Chondrocyte (in vitro differentiated cells): ENCODE results near the gene CYP39A1. TPM values are rescaled to one million over a fixed set of nuclear protein-coding genes. Genes with fewer than 3 reads are reported as not detected.

Source experiments
- DNase-seq: peaks from one replicate; pipeline ENCODE4 v3.0.0; 2021; ENCODE audit warnings: mixed read lengths, low spot score
- H3K27ac Mint-ChIP-seq: one replicate; pipeline ENCODE4 v1.8.0; 2021; ENCODE audit warnings: mild to moderate bottlenecking, moderate library complexity, mixed read lengths; ENCODE audit not compliant: unreplicated experiment
- H3K27me3 Mint-ChIP-seq: 2 replicates; pipeline ENCODE4 v1.8.0; 2021; ENCODE audit warnings: low read depth, mixed read lengths
- H3K36me3 Mint-ChIP-seq: 2 replicates; pipeline ENCODE4 v1.8.0; 2021; ENCODE audit warnings: low read depth, mixed read lengths
- H3K4me1 Mint-ChIP-seq: 2 replicates; pipeline ENCODE4 v1.8.0; 2021; ENCODE audit warnings: low read depth, mild to moderate bottlenecking, mixed read lengths
- H3K4me3 Mint-ChIP-seq: one replicate; pipeline ENCODE4 v1.8.0; 2021; ENCODE audit warnings: mild to moderate bottlenecking, moderate library complexity, mixed read lengths; ENCODE audit not compliant: unreplicated experiment
- H3K9me3 Mint-ChIP-seq: 2 replicates; pipeline ENCODE4 v1.8.0; 2021; ENCODE audit warnings: low read depth, mixed read lengths
- total RNA-seq: library from RNA; stranded (reverse); gene quantifications from 3 replicates; pipeline ENCODE4 v1.2.1, GENCODE V29; 2021
- TF ChIP-seq, protein P1 (sequence below): fragments of 200-600 bp; sonication (generic); IDR thresholded peaks from 2 replicates; pipeline ENCODE4 v1.5.0; 2021; ENCODE audit warnings: antibody characterized with exemption, mild to moderate bottlenecking, moderate library complexity

Gene CYP39A1
- total RNA-seq, 1 donor from 2014 or later: 0.62 TPM

DNA sequence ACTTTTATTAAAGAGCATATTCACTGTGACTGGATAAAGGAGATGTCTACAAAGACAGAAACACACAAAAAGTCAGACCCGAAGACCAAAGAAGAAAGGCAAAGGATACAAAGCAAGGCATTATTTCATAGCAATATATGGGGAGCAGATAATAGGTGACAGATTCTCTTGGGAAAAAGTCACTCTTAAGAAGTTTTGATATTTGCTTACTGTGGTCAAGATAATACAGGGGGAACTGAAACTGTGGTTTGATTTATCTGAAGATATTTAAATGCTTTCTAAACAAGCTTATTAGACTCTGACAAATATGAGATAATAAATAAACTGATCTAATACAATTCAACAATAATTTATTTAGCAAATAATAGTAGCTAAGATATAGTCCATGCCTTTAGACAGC, 14.7 kb downstream of the CYP39A1 start:
- Mint-ChIP-seq H3K27ac (no peak overlapping the region), H3K4me3 (no peak overlapping the region), H3K36me3 (no peaks in the 10 kb centered on the region), H3K4me1 (peaks cover 16% of the 10 kb centered on the region), H3K27me3 (no peaks in the 10 kb centered on the region), H3K9me3 (no peaks in the 10 kb centered on the region)
- TF ChIP-seq, protein P1, sequence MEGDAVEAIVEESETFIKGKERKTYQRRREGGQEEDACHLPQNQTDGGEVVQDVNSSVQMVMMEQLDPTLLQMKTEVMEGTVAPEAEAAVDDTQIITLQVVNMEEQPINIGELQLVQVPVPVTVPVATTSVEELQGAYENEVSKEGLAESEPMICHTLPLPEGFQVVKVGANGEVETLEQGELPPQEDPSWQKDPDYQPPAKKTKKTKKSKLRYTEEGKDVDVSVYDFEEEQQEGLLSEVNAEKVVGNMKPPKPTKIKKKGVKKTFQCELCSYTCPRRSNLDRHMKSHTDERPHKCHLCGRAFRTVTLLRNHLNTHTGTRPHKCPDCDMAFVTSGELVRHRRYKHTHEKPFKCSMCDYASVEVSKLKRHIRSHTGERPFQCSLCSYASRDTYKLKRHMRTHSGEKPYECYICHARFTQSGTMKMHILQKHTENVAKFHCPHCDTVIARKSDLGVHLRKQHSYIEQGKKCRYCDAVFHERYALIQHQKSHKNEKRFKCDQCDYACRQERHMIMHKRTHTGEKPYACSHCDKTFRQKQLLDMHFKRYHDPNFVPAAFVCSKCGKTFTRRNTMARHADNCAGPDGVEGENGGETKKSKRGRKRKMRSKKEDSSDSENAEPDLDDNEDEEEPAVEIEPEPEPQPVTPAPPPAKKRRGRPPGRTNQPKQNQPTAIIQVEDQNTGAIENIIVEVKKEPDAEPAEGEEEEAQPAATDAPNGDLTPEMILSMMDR: no peak
- no peak for DNase-seq

DNA sequence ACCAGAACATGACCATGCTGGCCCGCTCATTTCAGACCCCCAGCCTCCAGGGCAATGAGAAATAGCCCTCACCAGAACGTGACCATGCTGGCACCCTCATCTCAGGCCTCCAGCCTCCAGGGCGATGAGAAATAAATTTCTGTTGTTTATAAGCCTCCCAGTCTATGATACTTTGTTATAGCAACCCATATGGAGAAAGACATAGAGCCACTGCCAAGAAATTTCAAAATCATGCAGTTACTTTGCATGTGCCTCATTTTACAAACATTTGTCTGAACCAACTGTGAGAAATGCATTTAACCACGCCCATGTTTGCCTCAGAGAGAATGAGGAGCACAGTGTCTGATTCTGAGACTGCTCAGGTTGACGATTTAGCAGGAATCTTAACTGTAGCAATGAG, 15.5 kb downstream of the CYP39A1 start:
- DNase-seq: no peak
- H3K27me3 Mint-ChIP-seq: no peaks in the 10 kb centered on the region
- TF ChIP-seq, protein P1: no peak
- H3K4me3 Mint-ChIP-seq: no peak overlapping the region
- H3K9me3 Mint-ChIP-seq: no peaks in the 10 kb centered on the region
- H3K36me3 Mint-ChIP-seq: no peaks in the 10 kb centered on the region
- H3K27ac Mint-ChIP-seq: no peak overlapping the region
- peaks cover 16% of the 10 kb centered on the region for H3K4me1 Mint-ChIP-seq

DNA sequence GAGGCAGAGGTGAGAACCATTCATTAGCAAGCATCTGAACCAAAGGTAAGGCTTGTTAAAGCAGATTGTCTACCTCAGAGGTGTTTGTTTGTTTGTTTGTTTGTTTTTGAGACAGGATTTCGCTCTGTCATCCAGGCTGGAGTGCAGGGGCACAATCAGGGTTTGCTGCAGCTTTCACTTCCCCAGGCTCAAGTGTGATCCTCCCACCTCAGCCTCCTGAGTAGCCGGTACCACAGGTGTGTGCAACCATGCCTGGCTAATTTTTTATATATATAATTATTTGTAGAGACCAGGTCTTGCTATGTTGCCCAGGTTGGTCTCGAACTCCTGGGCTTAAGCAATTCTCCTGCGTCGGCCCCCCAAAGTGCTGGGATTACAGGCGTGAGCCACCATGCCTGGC, 17.2 kb downstream of the CYP39A1 start:
- H3K4me1 Mint-ChIP-seq: peaks cover 16% of the 10 kb centered on the region
- H3K27ac Mint-ChIP-seq: no peak overlapping the region
- no peaks in the 10 kb centered on the region for H3K9me3 Mint-ChIP-seq

DNA sequence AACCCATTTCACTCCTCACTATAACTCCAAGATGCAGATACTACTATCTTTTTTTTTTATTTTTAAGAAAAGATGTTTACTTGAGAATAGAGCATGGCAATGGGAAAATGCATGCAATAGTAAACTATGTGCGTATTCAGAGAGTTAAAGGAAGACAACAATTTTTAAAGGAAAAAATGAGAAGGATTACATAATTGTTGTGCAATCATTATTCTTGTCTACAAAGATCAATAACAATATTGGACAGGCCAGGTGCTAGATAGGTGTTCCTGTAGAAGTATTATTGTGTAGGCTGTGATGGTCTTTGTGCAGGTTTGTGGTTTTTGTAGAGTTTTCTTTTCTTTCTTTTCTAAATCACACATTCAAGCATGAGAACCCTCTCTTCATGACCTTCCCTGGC, 20.6 kb downstream of the CYP39A1 start:
- no peak for DNase-seq
- Mint-ChIP-seq H3K4me3 (no peak overlapping the region), H3K4me1 (peaks cover 12% of the 10 kb centered on the region), H3K36me3 (no peaks in the 10 kb centered on the region), H3K27ac (no peak overlapping the region), H3K27me3 (peaks cover 2% of the 10 kb centered on the region), H3K9me3 (no peaks in the 10 kb centered on the region)
- TF ChIP-seq, protein P1: no peak

More for the DNA sequence above, 17.2 kb downstream of the CYP39A1 start:
- Mint-ChIP-seq H3K36me3 (no peaks in the 10 kb centered on the region), H3K4me3 (no peak overlapping the region), H3K27me3 (peaks cover 2% of the 10 kb centered on the region)
- TF ChIP-seq, protein P1: no peak
- DNase-seq: no peak

DNA sequence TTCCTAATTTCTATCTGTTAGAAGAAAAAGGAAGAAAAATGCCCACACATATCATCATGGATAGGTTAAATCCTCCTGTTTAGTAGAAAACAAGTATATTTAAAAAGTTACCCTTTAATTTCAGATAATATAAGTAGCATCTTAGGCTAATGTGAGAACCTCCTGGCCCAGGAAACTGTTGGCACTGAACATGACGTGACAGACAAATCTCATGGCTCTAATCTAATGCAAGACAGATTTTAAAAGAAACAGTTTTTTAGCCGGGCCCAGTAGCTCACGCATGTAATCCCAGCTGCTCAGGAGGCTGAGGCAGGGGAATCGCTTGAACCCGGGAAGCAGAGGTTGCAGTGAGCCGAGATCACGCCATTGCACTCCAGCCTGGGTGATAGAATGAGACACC, 22.9 kb downstream of the CYP39A1 start:
- no peaks in the 10 kb centered on the region for H3K36me3 Mint-ChIP-seq
- no peaks in the 10 kb centered on the region for H3K9me3 Mint-ChIP-seq
- H3K27ac Mint-ChIP-seq: no peak overlapping the region
- H3K4me3 Mint-ChIP-seq: no peak overlapping the region
- H3K4me1 Mint-ChIP-seq: peaks cover 13% of the 10 kb centered on the region
- TF ChIP-seq, protein P1: no peak
- peaks cover 2% of the 10 kb centered on the region for H3K27me3 Mint-ChIP-seq
- DNase-seq: no peak
